ENCODE results near the gene MBTPS1.

MBTPS1 gene

DNA sequence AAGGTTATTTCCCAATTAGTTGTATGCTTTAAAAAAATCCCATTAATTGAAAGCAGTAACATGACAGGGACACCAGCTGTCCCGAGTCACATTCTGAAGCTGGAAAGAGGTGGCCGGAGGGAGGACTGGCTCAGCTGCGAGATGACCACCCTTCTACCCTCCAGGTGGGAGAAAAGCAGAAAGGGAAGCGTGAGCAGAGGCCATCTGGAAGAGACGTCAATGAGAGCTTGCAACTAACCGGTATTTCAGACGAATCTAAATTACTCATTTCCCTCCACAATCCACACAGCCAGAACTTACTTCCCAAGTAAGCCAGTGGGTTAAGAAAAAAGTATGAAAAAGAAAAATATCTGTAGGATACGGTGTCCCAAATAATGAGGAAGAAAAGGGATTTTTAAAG, 45.6 kb downstream of the MBTPS1 start:
- no peak for DNase-seq

DNA sequence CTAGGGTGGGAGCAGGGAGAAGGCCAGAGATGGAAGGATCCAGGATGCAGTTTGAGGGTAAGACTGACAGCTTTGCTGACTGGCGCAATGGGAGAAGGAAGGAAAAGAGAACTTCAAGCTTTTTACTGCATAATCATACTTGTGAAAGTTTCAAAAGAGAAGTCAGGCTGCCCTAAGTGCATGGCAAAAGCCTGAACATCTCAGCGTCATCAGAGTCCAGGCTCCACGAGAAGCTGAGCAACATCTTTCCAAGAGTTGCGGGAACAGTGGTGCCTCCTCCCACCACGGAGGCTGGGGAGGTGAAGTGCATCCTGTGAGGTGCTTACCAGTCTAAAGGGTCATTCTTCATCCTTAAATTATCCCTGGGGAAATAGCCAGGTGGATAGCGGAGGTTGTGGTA, 47.2 kb downstream of the MBTPS1 start:
- peak; percentile 74 to 85 for DNase-seq

DNA sequence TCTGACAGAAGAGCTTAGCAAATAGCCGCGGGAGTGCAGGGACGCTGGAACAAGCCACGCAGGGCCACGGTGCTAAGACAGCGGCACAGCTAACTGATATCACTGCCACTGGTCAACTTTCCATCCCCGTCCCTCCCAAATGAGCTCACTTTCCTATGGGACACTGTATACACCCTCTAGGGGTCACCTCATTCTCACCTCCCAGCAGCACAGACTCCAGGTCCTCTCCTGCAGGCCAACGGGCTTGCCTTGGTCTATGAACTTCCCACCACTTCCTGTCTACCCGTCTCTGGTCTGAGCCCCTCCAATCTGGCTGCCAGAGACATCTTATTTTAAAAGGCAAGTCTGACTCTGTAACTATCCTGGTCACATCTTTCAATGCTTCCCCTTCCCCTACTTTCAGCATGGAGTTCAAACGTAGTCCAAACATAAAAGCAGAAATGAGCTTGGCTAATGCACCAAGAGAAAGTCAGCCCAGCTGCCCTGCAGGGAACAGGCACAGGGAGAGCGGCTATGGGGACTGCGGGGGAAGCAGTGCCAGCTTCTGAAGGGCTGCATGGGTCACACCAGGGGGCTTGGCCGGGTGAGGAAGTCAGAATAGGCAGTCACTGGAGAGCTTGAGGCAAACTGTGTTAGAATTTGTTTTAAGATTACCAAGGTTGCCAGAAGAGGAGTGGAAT, 47.8 kb downstream of the MBTPS1 start:
- DNase-seq, result peak; percentile 53 to 60

DNA sequence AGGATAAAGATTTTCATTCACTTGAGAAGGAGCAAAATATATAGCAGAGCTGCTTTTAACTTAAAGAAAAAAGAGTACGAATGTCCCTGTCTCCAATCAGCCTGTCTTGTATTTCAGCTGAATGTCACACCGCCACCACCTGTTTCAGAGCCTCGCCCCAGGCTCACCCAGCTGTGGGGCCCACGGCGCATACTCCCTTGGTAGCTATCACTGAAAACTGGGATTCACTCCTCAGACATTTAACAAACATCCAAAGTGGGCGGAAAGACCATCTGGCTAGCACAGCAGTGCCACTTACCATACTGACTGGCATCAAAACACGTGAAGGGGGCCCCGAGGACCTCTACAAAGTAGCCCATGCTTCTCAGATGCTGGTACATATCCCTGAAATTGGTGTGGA, 48.7 kb downstream of the MBTPS1 start:
- DNase-seq, result no peak

DNA sequence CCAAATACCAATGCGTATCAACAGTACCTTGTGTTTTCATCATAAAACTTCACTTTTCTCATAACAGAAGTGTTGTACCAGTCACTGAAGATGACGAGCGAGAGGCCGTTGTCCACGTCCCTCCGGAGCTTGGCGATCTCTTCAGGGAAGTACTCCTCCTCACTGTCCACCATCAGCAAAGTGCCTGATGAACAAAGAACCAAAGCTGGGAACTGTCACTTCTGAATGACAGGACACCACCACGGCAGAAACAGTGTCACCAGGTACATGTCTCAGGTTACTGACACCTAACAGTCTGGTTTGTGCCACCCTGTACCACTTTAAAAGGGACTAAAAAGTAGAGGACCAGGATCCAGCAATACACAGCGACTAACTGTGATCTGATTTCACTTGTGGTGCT, 49.1 kb downstream of the MBTPS1 start:
- DNase-seq, result no peak

DNA sequence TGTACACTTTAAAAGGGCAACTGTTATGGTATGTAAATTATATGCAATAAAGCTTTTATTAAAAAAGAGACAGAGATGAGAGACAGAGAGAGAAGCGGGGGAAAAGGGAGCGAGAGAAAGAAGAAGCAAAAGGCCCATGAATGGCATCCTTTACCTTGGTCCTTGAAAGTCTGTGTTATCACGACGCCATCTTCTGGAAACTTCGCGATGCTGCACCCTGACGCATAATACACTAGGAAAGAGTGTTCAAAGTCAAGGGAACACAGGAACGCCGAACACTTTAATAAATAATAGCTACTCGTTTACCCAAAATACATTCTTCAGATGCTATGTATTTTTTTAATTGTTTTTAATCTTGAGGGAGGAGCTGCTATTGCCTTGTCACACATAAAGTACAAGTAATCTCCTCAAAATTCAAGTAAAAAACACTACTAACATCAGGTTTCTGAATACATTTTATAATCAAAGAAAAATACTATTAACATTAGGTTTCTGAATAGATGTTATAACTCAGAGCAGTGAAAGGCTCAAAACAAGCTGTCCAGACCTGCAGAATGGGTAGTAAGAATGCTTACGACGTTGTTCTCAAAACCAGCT, 51.1 kb downstream of the MBTPS1 start:
- DNase-seq, result peak; percentile 24 to 73

DNA sequence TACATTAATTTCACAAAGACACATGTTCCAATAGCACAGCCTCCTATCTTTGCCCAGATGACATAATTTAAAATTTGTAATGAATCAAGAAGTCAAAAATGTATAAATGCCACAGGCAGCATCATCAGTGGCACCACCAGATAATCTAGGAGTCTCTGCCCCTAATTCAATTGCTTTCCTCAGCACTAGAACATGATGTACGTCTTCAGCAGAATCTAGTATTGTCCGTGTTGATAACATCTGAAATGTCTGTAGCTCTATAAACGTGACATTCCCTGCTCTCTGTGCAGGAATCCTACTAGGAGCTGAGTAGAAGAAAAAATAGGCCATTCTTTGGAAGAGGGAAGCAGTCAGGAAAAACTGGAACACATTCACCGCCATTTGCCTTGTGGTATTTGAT, 52.8 kb downstream of the MBTPS1 start:
- no peak for DNase-seq

DNA sequence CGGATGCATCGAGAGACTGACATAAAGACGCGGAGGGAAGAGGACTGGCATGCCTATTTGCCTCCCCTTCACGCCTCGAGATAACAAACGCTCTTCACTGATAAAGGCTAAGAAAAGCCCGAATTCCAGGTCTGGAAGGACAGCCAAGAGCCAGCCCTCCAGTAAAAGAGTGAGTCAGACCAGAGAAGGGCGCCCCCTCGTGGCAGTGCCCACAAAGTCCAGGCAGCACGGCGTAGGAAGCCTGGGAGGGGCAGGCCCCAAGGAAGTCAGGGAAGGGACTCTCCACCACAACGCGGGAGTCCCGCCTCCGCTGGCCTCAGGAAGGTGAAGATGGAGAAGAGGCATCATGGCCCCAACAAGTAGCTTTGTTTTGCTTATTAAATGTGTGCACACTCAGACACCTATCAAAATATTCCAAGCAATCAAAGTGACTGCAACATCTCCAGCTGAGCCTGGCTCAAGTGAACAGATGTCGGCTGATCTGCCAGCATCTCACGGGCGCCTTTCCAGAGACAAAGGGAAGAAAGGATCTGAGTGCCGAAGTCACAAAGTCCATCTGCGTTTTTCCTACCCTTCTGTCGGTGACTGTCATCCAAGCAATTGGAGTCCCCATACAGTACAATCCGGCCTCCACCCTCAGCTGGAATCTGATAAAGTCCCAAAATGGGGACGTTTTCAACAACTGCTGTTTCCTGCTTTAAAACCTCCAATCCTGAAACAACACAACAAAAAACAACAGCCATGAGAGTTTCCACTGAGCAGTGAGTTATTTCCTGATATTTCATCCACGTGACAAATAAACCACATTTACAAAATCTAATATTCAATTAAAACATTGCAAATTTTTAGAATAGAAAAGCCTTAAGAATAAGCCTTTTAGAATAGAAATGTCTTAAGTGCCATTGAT, 53.8 kb downstream of the MBTPS1 start:
- peak; percentile 73 to 90 for DNase-seq

DNA sequence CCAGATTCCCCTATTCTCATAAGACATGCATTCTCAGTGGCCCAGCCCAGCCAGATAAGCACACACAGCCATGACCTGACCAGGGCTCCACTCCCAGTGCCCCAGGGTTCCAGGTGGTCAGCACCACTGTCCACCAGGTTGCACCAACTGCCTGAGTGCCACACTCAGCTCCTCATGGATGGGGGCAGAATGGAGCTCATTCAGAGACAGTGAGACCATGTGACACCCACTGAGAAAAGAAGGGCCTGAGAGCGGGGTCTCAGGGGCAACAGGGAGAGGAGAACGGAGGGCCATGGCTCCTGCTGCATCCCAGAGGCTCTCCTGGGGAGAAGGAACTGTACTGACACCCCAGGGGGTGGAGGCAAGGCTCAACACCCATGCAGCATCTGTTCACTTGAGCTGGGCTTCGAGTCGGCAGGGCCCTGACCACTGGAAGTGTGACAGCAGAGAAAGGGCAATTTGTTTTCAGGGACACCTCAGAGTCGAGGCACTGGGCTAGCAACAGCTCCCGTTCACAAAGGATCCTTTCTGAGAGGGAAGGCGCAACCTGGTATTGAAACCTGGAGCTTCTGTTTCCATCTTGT, 55.4 kb downstream of the MBTPS1 start:
- no peak for DNase-seq

DNA sequence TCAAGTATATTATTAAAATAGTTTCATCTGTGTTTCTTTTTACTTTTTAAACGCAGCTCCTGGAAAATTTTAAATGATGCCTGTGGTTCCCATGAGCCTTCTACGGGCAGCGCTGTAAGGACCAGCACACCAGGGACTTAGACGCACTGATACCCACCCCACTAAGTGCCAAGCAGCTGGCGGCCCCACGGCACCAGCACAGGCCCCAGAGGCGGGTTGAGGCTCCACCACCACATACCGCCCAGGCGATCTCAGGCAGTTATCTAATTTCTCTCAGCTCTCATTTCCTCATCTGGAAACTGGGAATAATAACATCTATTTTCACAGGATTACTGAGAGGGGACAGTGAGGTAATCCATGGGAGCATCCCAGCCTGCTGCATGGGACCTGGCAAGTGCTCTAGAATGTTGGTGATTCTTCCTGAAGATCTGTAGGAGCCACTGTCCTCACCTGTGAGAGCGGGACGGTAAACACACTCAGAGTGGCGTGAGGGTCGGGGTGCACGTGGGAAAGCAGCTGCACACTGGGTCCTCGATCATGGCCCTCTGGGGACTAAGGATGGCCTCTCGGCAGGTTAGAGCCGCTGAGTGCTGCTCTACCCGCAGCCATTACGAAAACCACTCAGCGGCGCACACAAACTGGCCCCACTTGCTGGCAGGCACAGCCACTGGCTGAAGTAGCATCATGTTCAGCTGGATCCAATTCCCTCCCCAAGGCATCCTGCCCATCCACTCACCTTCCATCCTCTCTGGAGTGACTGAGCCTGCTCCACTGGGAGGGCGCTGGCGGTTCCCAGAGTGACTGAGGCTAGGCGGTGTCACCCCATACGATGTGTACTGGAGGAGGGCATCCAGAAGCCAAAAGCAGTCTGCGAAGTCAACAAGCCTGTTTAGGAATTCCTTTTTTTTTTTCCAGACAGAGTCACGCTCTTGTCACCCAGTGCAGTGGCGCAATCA, 56.5 kb downstream of the MBTPS1 start:
- DNase-seq, result no peak

DNA sequence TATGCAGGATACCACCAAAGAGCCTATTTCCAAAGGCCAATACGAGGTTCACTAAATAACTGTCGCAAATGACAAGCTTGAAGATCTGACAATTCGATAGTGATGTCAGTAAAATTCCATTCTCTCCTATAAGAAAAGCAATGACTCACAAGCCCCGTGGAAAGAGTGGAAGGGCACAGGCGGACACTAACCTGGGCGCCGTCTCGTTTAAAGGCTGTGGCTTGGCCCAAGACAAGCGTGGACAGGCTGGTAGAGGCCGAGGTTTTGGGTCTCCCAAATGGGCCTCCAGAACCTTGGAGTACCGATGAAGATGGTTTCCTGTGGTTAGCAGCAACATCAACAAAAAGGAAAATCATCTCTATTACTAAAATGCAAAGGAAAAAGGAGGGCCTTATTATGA, 57.6 kb downstream of the MBTPS1 start:
- DNase-seq, result no peak

DNA sequence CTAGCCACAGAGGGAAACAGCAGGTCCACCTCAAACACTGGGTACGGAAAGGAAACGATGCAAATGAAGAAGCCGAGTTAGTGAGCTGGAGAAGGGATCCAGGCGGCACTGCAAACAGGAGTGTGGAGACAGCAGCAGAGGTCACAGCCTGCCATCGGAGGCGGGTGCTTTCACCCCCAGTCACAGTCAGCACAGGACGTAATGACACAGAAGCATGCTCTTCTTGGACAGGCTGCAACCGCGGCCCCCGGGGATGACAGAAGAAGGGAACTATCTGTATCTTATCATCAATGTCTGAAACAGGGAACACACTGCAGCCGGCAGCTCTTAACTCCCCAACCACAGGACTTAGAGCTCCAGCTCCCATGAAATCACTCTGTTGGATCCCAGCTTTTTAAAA, 58.1 kb downstream of the MBTPS1 start:
- DNase-seq, result no peak

DNA sequence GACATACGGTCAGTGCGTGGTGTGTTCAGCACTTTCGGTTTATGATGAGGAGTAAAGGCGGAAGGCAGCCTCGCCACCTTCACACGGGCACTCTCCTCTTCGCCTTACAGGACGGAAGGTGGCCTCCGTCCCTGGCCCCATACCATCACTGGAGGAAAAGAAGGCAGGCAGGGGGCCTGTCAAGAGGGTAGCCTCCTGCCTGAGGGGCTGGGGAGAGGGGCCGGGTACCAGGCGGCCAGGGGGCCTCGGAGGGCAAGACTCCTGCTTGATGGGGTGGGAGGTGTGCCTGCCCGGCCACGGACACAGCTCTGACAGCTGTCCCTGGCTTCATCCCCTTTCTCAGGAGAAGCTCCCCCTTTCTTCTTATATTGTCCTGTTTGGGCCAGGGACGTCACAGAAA, 58.5 kb downstream of the MBTPS1 start:
- no peak for DNase-seq

DNA sequence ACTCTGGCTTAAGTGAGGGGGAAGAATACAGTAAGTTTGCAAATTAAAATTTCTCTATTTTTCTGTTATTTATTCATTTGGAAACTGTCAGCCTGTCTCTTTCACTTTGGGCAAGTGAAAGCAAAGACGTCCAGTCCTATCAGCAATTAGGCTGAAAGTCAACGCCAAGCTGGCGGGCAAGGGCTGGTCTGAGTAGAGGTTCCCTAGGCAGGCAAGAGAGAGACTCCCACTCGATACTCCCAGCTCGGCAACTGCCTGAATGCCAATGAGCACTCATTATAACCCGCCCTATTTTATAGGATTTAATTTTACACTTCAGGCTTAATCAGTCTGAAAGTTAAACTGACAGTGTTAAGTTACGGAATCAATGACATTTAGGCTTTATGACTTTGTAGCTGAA, 59.8 kb downstream of the MBTPS1 start:
- no peak for DNase-seq

DNA sequence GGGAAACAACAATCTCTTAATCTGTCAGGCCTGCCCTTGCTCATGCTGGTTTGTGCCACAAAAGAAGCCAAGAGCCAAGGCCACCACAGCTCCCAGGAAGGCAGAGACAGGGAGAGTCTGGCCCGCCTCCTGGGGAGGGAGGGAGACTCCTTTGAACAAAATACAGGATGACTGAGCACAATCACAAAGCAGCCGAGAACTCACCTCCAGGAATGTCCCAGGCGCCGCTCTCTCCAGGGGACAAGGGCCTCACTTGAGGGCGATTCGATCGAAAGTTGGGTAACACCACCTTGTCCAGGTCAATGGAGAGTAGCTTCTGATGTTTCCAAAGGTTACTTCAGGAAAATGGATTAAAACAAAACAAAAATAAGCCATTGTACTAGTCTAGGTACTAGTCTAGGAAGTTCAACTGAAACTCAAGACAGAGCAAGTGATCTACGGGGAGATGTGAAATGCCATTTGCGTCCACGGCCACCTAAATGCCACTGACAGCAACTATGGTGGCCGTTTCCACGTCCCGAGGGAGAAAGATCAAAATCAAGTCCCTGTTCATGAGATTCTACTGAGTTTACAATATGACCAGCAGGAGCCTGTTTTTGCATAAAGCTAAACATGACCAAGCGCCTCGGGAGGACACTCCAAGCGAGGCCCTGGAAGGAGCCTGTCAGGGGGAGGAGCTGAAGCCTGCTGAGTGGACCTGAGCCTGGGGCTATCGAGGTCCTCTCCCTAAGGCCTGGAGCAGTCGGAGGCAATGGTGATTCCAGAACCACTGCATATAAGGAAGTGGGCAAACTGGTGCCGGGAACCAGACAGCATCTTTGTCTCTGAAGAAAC, 60.7 kb downstream of the MBTPS1 start:
- DNase-seq, result no peak

DNA sequence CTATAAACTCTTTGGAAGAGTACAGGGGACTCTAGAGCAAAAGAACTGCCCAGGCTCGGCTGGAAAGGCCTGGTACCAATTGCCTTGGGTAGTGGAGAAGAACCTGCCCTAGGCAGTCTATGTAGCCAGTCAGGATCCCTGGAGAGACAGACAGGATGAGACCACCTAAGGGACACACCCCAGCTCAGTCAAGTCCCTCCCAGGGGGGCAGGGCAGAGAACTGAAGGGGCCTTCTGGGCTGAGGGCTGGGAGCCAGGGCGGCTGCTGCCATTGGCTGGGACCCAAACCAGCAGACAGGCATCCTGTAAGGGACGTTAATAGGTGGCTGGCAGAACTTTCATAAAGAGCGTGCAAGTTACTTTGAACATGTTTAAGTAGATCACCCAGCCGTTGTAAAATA, 61.4 kb downstream of the MBTPS1 start:
- no peak for DNase-seq

DNA sequence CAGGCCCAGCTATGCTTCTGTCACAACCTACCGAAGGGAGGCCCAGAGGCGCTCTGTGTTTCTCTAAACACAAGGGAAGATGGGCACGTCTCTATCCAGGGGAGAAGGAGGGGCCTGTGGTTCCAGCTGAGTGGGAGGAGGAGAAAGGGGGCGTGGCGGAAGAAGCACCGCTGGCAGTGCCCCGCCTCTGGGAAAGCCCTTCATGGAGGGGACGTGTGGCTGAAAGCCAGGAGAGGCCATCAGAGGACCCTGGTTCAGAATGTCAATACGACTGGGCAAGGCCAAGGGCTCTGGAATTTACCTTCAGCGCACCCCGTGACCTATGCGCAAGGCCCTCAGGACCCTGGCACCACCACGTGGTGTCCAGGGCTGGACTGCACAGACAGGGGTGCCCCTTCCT, 61.8 kb downstream of the MBTPS1 start:
- no peak for DNase-seq

DNA sequence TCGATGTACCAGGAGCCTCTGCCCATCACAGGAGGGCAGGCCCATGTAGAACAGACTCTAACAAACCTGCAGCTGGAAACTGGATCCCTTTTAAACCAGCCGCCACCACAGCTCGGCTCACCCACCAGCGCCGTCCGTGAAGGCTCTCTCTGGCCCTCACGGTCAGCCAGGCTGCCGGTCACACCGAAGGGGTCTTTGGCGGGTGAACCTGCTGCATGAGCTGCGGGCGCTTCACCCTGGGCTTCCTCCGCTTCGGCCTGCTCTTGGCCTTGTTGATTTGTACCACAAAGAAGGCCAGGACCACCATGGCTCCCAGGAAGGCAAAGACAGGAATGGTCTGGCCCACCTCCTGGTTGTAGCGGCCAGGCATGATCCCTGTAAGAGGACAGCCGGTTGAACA, 62.5 kb downstream of the MBTPS1 start:
- no peak for DNase-seq

DNA sequence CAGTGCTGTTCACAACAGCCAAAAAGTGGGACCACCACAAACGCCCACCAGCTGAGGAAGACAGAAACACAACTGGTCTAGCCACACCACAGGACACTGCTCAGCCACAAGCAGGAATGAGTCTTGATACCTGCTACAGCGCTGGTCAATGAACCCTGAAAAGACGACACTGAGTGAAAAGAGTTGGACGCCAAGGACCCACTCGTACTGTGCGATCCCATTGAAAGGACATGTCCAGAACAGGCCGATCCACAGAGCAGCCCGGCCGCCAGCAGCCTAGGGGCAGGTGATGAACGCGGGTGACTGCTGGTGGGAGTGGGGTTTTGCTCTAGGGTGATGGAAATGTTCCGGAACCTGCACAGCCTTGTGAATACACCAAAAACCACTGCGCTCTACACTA, 63.5 kb downstream of the MBTPS1 start:
- no peak for DNase-seq

DNA sequence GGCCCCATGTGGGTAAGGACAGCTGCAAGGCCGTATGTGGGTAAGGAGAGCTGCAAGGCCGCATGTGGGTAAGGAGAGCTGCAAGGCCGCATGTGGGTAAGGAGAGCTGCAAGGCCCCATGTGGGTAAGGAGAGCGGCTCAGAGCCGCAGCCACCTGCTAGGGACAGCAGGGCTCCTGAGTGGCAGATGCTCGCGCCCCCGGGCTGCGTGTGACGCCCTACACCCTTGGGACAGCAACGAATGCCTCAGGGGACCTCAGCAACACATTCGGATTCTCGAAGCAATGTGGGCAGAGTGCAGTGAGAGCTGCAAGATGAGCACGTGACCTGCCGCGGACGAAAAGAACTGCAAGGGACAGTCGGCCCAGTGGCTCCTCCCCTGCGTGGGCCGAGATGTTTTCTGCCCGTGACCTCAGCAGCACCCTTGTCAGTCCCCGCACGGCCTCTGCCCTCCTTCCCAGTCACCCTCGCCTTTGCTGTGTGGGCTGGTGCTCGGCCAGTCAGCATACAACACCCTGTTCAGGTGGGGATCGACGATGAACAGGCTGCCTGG, 64.6 kb downstream of the MBTPS1 start:
- no peak for DNase-seq

DNA sequence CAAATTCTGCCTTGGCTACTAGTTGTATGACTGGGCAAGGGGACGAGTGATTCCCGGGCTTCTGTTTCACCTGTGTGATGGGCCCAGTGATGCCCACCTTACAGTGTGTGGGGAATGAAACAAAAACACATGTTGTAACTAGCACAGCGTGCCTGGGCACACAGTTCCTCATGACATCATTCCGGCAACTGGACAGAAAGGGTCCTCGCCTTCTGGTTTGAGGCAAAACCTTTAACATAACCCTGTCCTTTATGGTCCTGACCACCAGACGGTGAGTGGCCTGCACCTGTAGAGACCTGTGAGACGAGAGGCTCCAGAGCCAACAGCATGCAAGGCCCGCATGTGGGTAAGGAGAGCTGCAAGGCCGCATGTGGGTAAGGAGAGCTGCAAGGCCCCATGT, 66.4 kb downstream of the MBTPS1 start:
- DNase-seq, result no peak
